ENCODE data around the gene PLD1. TPM values are rescaled to one million over a fixed set of nuclear protein-coding genes. Genes with fewer than 3 reads are reported as not detected.

PLD1 gene
- total and polyA plus RNA-seq, 4 donors: 3.1 to 31.1 (median 12.2) TPM

DNA sequence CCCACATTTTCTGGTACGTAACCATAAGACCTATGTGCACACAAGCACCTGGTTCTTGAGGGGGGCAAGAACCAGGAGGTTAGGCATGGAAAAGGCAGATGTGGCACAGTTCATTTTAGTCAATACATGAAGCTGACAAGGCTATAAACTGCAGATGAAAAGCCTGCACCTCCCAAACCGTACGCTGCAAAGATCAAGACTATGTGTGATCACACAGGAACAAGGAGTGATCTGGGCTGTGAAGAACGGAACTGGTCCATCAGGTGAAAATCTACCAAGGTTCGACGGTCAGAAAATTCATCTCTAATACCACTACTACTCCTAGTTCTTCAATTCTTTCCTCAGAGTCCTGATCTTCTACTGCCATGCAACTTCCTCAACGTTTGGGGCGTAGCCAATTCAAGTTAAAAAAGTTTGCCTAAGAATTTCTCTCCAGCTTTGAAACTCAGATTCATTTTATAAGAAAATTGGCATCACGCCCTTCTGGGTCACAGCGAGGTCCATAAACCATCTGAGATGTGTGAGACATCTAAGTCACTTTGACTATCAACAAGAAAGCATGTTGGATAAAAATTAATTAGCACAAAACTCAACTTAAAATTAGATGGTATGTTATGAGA is 41.9 kb downstream of the PLD1 start:
- TF ChIP-seq CTCF (IDR thresholded peaks at IDR 0.05; ENCODE audit: control extremely low read depth, extremely low read depth): no peak
- no peak overlapping the region for H3K9ac ChIP-seq (ENCODE audit: insufficient read depth in 1 of 2, low read length in 2 of 2)
- no peak for ATAC-seq (ENCODE audit: insufficient read depth, low FRiP score)
- H3K9me3 ChIP-seq (ENCODE audit: control insufficient read depth in 4 of 4, insufficient read depth in 3 of 4, low read length in 3 of 4): no peaks in the 10 kb centered on the region
- peaks cover 0 to 4% (median 0%) of the 10 kb centered on the region in 3 donors for H3K27me3 ChIP-seq (ENCODE audit: control insufficient read depth in 3 of 3, insufficient read depth in 3 of 3, low read length in 2 of 3)
- H3K27ac ChIP-seq (ENCODE audit: low read depth in 1 of 2, low read length in 1 of 2): peak overlapping the region in 1 of 2 donors; percentile 72
- 66 to 74% methylated on average over 10 of the region's 10 CpGs for WGBS, 2 donors
- peaks cover 0 to 21% (median 4%) of the 10 kb centered on the region in 5 donors for H3K4me1 ChIP-seq (ENCODE audit: control insufficient read depth in 5 of 5, insufficient read depth in 5 of 5, low read length in 5 of 5)
- peak in 2 of 3 donors; percentile 61 to 66 for DNase-seq
- no peaks in the 10 kb centered on the region for H3K36me3 ChIP-seq (ENCODE audit: control insufficient read depth in 4 of 4, insufficient read depth in 4 of 4, low read length in 4 of 4)
- no peak overlapping the region for H3K4me3 ChIP-seq

GRCh38 chr3:171765511-171765887 is 44.8 kb downstream of the PLD1 start:
- DNase-seq: no peak
- Histone ChIP-seq H3K9me3 (ENCODE audit: control insufficient read depth in 4 of 4, insufficient read depth in 3 of 4, low read length in 3 of 4) (no peaks in the 10 kb centered on the region), H3K9ac (ENCODE audit: insufficient read depth in 1 of 2, low read length in 2 of 2) (no peak overlapping the region), H3K27ac (ENCODE audit: low read depth in 1 of 2, low read length in 1 of 2) (peak overlapping the region in 1 of 2 donors; percentile 88), H3K27me3 (ENCODE audit: control insufficient read depth in 3 of 3, insufficient read depth in 3 of 3, low read length in 2 of 3) (peaks cover 0 to 9% (median 0%) of the 10 kb centered on the region in 3 donors), H3K4me1 (ENCODE audit: control insufficient read depth in 5 of 5, insufficient read depth in 5 of 5, low read length in 5 of 5) (peaks cover 0 to 9% (median 4%) of the 10 kb centered on the region in 5 donors), H3K4me3 (no peak overlapping the region), H3K36me3 (ENCODE audit: control insufficient read depth in 4 of 4, insufficient read depth in 4 of 4, low read length in 4 of 4) (no peaks in the 10 kb centered on the region)
- no peak for ATAC-seq (ENCODE audit: insufficient read depth, low FRiP score)
- no peak for TF ChIP-seq CTCF (IDR thresholded peaks at IDR 0.05; ENCODE audit: control extremely low read depth, extremely low read depth)
- WGBS, 2 donors: 74 to 81% methylated on average over 5 of the region's 5 CpGs

- Histone ChIP-seq H3K4me3 (no peak overlapping the region), H3K27ac (ENCODE audit: low read depth in 1 of 2, low read length in 1 of 2) (no peak overlapping the region), H3K36me3 (ENCODE audit: control insufficient read depth in 4 of 4, insufficient read depth in 4 of 4, low read length in 4 of 4) (no peaks in the 10 kb centered on the region), H3K27me3 (ENCODE audit: control insufficient read depth in 3 of 3, insufficient read depth in 3 of 3, low read length in 2 of 3) (peaks cover 0 to 13% (median 0%) of the 10 kb centered on the region in 3 donors), H3K9me3 (ENCODE audit: control insufficient read depth in 4 of 4, insufficient read depth in 3 of 4, low read length in 3 of 4) (no peaks in the 10 kb centered on the region), H3K9ac (ENCODE audit: insufficient read depth in 1 of 2, low read length in 2 of 2) (no peak overlapping the region), H3K4me1 (ENCODE audit: control insufficient read depth in 5 of 5, insufficient read depth in 5 of 5, low read length in 5 of 5) (peaks cover 0 to 9% (median 3%) of the 10 kb centered on the region in 5 donors)
- 69 to 85% methylated on average over 1 to 2 of the region's 2 CpGs for WGBS, 2 donors
- no peak for TF ChIP-seq CTCF (IDR thresholded peaks at IDR 0.05; ENCODE audit: control extremely low read depth, extremely low read depth)
- DNase-seq (no peak), ATAC-seq (ENCODE audit: insufficient read depth, low FRiP score) (no peak)
Measured at GRCh38 chr3:171763392-171763791, 46.9 kb downstream of the PLD1 start.

DNA sequence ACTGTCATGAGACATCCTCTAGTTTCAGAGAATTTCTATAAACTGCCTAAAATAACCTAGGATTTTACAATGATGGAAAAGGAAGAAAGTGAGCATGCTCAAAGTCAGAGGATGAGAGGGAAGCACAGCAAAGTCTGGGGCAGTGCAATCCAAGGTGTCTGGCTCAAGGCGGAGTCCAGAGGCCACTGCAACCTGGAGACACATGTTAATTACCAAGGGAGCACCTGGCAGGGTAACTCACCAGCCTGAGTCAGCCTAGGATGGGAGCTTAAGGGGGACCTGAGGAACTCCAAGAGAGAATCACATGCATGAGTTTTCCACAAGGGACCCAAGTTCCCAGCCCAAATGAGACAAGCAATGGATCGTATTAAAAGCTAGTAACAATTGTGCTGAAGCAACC is 49.8 kb downstream of the PLD1 start:
- Histone ChIP-seq H3K4me1 (ENCODE audit: control insufficient read depth in 5 of 5, insufficient read depth in 5 of 5, low read length in 5 of 5) (peaks cover 0 to 16% (median 0%) of the 10 kb centered on the region in 5 donors), H3K27ac (ENCODE audit: low read depth in 1 of 2, low read length in 1 of 2) (no peak overlapping the region), H3K27me3 (ENCODE audit: control insufficient read depth in 3 of 3, insufficient read depth in 3 of 3, low read length in 2 of 3) (peaks cover 0 to 20% (median 0%) of the 10 kb centered on the region in 3 donors), H3K9me3 (ENCODE audit: control insufficient read depth in 4 of 4, insufficient read depth in 3 of 4, low read length in 3 of 4) (no peaks in the 10 kb centered on the region), H3K9ac (ENCODE audit: insufficient read depth in 1 of 2, low read length in 2 of 2) (no peak overlapping the region), H3K36me3 (ENCODE audit: control insufficient read depth in 4 of 4, insufficient read depth in 4 of 4, low read length in 4 of 4) (no peaks in the 10 kb centered on the region), H3K4me3 (no peak overlapping the region)
- TF ChIP-seq CTCF (IDR thresholded peaks at IDR 0.05; ENCODE audit: control extremely low read depth, extremely low read depth): no peak
- ATAC-seq (ENCODE audit: insufficient read depth, low FRiP score) (no peak), DNase-seq (no peak)
- 96 to 97% methylated on average over 2 of the region's 2 CpGs for WGBS, 2 donors
